GM10248 (cell line): Measurements from ENCODE around the gene DRG2.

Experiments used
- CTCF ChIA-PET: fragments of 300-600 bp; sonication (Branson Sonifier 250); formaldehyde crosslinking; extraction: SDS; loops from one replicate; lab custom pipeline; 2021; ENCODE audit warnings: antibody characterized with exemption; lab: Yijun Ruan, JAX
- POLR2A ChIA-PET: fragments of 350-650 bp; sonication (Branson Sonifier 250); formaldehyde crosslinking; extraction: SDS; loops from one replicate; lab custom pipeline; 2020; ENCODE audit warnings: antibody characterized with exemption; lab: Yijun Ruan, JAX
- DNase-seq: peaks from one replicate; pipeline ENCODE4 v3.0.0; 2012; ENCODE audit errors: extremely low spot score
- TF ChIP-seq, protein P1 (sequence below): IDR thresholded peaks from 2 replicates; pipeline ENCODE4 v1.5.1; 2012; ENCODE audit warnings: mild to moderate bottlenecking, low read depth; ENCODE audit errors: extremely low read depth, missing control alignments, control extremely low read depth

Gene DRG2

DNA sequence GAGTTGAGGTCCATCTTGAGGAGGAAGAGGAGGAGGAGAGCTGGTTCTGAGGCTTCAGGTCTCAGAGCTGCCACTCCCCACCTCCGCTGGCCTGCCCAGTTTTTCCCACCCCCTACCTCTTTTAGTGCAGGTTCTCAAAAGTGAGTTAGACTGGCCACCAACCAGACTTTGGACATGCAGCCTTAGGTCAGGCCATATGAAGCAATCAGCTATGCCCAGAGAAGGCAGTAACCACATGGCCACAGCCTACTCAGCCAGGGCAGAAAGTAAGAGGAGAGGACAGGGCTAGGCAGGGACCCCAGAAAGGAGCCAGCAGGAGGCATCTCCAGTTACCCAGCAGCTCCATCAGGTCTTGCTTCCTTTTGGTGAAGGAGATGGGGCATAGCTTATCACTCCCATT lies 29.8 kb downstream of the DRG2 start:
- ChIA-PET POLR2A (no interaction called here), CTCF (no interaction called here)
- TF ChIP-seq, protein P1, sequence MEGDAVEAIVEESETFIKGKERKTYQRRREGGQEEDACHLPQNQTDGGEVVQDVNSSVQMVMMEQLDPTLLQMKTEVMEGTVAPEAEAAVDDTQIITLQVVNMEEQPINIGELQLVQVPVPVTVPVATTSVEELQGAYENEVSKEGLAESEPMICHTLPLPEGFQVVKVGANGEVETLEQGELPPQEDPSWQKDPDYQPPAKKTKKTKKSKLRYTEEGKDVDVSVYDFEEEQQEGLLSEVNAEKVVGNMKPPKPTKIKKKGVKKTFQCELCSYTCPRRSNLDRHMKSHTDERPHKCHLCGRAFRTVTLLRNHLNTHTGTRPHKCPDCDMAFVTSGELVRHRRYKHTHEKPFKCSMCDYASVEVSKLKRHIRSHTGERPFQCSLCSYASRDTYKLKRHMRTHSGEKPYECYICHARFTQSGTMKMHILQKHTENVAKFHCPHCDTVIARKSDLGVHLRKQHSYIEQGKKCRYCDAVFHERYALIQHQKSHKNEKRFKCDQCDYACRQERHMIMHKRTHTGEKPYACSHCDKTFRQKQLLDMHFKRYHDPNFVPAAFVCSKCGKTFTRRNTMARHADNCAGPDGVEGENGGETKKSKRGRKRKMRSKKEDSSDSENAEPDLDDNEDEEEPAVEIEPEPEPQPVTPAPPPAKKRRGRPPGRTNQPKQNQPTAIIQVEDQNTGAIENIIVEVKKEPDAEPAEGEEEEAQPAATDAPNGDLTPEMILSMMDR, result no peak
- DNase-seq, result no peak

DNA sequence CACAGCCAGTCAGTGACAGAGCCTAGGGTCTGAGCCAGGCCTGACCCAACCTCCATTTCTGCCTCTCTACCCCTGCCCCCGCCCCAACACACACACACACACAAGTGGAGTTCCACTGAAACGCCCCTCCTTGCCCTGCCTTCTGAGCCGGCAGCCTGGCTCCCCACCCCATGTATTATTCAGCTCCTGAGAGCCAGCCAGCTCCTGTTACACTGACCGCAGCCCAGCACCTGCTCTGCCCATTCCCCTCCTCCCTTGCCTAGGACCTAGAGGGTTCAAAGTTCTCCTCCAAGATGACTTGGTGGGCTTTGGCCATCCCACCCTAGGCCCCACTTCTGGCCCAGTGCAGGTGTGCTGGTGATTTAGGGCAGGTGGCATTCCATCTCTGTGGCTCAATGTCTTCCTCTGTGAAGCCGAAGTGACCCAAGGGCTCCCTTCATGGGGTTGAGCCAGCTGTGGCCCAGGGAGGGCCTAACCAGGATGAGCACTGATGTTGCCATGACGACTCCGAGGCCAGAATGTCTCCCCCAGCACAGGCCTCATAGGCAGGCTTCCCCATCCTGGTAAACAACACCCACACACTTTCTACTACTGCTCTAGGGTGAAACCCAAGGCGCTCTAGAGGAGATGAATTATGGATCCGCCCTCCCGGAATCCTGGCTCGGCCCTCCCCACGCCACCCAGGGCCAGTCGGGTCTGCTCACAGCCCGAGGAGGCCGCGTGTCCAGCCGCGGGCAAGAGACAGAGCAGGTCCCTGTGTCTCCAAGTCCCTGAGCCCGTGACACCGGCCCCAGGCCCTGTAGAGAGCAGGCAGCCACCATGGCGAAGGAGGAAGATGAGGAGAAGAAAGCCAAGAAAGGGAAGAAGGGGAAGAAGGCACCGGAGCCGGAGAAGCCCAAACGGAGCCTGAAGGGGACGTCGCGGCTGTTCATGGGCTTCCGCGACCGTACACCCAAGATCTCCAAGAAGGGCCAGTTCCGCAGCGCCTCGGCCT lies 30.5 kb downstream of the DRG2 start:
- no peak for DNase-seq
- TF ChIP-seq, protein P1, result no peak
- ChIA-PET CTCF (no interaction called here), POLR2A (no interaction called here)

DNA sequence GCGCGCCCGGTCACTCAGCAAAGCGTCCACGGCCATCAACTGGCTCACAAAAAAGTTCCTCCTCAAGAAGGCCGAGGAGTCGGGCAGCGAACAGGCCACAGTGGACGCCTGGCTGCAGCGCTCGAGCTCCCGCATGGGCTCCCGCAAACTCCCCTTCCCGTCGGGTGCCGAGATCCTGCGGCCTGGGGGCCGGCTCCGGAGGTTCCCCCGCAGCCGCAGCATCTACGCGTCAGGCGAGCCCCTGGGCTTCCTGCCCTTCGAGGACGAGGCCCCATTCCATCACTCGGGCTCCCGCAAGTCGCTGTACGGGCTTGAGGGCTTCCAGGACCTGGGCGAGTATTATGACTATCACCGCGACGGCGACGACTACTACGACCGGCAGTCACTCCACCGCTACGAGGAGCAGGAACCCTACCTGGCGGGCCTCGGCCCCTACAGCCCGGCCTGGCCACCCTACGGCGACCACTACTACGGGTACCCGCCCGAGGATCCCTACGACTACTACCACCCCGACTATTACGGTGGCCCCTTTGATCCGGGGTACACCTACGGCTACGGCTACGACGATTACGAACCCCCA lies 31.5 kb downstream of the DRG2 start:
- POLR2A ChIA-PET, result no interaction called here
- CTCF ChIA-PET, result no interaction called here
- TF ChIP-seq, protein P1, result no peak
- no peak for DNase-seq

DNA sequence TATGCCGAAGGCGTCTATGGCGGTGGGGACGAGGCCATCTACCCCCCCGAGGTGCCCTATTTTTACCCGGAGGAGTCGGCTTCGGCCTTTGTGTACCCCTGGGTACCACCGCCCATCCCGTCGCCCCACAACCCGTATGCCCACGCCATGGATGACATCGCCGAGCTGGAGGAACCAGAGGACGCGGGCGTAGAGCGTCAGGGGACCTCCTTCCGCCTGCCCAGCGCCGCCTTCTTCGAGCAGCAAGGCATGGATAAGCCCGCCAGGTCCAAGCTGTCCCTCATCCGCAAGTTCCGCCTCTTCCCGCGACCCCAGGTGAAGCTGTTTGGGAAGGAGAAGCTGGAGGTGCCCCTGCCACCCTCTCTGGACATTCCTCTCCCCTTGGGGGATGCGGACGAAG lies 32.2 kb downstream of the DRG2 start:
- no peak for DNase-seq
- ChIA-PET CTCF (interaction anchor here (1.4 kb wide), 1 partner anchor 8 kb away, joined by 3 read pairs; no protein-coding TSS in a partner anchor), POLR2A (no interaction called here)
- TF ChIP-seq, protein P1, result no peak

DNA sequence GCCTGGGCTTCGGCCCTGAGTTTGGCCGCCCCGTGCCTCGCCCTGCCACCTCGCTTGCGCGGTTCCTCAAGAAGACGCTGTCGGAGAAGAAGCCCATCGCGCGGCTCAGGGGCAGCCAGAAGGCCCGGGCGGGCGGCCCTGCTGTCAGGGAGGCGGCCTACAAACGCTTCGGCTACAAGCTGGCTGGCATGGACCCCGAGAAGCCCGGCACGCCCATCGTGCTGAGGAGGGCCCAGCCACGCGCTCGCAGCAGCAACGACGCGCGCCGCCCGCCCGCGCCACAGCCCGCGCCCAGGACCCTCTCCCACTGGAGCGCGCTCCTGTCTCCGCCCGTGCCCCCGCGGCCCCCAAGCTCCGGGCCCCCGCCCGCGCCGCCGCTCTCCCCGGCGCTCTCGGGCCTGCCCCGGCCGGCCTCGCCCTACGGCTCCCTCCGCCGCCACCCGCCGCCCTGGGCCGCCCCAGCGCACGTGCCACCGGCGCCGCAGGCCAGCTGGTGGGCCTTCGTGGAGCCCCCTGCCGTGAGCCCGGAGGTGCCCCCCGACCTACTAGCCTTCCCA lies 32.8 kb downstream of the DRG2 start:
- POLR2A ChIA-PET, result no interaction called here
- CTCF ChIA-PET, result interaction anchor here (0.9 to 1.4 kb wide), 2 partner anchors 9 to 21 kb away, joined by 3 read pairs; no protein-coding TSS in a partner anchor
- DNase-seq, result no peak
- TF ChIP-seq, protein P1, result no peak

DNA sequence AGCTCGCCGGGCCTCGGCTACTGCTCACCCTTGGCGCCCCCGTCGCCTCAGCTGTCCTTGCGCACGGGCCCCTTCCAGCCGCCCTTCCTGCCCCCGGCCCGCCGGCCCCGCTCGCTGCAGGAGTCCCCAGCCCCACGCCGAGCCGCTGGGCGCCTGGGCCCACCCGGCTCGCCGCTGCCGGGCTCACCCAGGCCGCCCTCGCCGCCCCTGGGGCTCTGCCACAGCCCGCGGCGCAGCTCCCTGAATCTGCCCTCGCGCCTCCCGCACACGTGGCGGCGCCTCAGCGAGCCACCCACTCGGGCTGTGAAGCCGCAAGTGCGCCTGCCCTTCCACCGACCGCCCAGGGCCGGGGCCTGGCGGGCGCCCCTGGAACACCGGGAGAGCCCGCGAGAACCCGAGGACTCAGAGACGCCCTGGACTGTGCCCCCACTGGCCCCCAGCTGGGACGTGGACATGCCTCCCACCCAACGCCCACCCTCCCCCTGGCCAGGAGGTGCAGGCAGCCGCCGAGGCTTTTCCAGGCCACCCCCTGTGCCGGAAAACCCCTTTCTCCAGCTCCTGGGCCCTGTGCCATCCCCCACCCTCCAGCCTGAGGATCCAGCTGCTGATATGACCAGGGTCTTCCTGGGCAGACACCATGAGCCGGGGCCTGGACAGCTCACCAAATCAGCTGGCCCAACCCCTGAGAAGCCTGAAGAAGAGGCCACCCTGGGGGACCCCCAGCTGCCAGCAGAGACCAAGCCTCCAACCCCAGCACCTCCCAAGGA lies 33.6 kb downstream of the DRG2 start:
- no peak for DNase-seq
- CTCF ChIA-PET, result interaction anchor here (0.9 to 1.4 kb wide), 2 partner anchors 9 to 20 kb away, joined by 3 read pairs; no protein-coding TSS in a partner anchor

More for the DNA sequence above, 33.6 kb downstream of the DRG2 start:
- POLR2A ChIA-PET, result no interaction called here
- TF ChIP-seq, protein P1, result no peak
